Measurements from ENCODE around the gene HSPG2.
"Not testable (repeated sequence)": the region's sequence is repeated elsewhere in the genome, so short reads cannot be mapped to it uniquely, and the experiment has no call there.

The HSPG2 gene

GRCh38 chr1:21839337-21840037, 97.6 kb downstream of the HSPG2 start:
- DNase-seq, result no peak

GRCh38 chr1:21838359-21839157, 98.6 kb downstream of the HSPG2 start:
- DNase-seq, result no peak

- DNase-seq, result no peak
Measured at GRCh38 chr1:21837476-21837875, 99.6 kb downstream of the HSPG2 start.

- DNase-seq, result no peak
Measured at GRCh38 chr1:21836729-21837128, 100.4 kb downstream of the HSPG2 start.

DNA sequence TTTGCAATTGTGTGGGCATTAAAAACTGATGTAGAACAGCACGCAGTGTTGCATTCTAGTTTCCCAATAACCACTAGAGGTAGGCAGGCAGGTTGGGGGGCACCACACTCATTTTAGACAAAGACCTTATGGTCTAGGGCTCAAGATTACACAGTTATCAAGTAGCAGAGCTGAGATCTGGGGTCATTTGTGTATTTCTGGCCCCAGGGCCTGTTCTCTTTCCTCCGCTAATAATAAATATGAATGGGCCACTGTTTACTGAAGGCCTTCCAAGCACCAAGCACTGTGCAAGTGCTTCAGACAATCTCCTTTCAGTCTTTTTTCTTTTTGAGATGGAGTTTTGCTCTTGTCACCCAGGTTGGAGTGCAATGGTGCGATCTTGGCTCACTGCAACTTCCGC, 101.1 kb downstream of the HSPG2 start:
- DNase-seq, result no peak

GRCh38 chr1:21834666-21835065, 102.4 kb downstream of the HSPG2 start:
- no peak for DNase-seq

GRCh38 chr1:21834094-21834493, 103.0 kb downstream of the HSPG2 start:
- no peak for DNase-seq

DNA sequence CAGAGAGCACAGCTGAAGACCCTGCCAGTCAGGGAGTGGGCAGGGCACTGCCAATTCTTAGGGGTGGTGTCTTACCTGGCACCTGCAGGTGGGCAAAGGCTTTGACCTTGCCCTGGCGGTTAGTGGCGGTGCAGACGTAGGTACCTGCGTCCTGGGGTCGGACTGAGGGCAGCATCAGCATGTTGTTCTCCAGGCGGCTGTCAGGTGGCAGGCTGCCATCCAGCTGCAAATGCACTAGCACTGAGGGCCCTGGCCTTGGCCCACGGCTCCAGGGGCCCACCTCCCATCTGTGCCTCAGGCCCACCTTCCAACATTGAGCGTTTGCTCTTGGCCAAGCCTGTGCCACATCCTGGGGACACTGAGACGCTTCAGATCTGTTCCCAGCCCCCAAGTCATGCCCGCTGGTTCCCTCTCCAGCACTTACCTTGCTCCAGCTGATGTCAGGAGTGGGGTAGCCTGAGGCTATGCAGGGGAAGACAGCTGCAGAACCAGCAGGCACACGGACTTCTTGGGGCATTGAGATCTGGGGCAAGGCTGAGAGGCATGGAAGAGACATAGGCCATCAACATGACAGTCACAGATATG, 103.6 kb downstream of the HSPG2 start:
- DNase-seq, result no peak

DNA sequence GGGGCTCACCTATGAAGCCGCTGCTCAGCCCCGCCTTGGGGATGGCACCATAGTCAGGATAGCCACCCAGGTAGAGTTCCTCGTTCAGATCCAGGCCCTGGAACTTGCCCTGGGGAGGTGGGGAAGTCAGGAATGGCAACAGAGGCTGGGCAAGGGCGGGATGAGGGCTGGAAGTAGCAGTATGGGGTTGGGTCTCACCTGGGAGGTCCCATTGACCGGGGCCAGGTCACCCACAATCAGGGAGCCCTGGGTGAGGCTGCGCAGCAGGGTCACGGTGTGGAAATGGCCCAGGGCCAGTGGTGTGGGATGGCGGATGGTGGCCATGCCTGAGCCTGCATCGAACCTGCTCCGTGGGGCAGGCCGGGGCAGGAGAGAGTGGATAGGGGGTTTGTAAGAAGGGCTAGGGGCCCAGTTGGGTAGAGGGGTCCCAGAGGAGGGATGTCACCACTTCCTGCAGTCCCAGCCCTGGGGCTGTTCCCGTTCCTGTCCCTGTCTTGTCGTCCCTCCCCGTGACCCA, 105.6 kb downstream of the HSPG2 start:
- DNase-seq, result no peak

GRCh38 chr1:21830792-21831453, 106.2 kb downstream of the HSPG2 start:
- no peak for DNase-seq

- no peak for DNase-seq
Measured at GRCh38 chr1:21829294-21829693, 107.8 kb downstream of the HSPG2 start.

DNA sequence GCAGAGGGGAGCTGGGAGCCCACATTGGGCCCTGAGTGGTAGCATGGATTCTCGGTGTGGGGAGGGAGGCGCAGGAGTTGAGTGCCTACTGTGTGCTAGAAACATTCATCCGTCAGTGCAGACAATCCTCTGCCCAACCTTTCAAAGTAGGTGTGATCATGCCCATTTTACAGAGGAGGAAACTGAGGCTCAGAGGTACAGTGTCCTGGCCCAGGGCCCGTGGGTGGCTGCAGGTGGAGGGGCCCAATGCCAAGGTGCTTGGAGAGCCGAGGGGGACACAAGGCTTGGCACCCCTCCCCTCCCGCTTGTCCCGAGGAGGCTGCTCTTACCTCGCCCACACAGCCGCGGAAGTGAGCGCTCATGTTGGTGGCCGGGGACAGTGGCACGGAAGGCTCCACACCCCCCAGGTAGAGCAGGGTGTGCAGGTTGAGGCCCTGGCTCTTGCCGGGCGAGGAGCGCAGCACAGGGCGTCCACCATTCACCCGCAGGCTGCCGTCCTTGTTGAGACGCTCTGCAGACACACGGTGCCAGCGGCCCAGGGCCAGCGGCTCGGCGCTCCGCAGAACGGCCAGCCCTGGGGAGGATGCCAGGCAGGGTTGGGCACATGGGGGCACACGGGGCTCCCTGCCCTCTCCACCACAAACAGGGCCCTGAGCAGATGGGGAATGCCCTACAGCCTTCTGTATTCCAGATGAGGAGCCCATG, 108.5 kb downstream of the HSPG2 start:
- DNase-seq, result no peak

DNA sequence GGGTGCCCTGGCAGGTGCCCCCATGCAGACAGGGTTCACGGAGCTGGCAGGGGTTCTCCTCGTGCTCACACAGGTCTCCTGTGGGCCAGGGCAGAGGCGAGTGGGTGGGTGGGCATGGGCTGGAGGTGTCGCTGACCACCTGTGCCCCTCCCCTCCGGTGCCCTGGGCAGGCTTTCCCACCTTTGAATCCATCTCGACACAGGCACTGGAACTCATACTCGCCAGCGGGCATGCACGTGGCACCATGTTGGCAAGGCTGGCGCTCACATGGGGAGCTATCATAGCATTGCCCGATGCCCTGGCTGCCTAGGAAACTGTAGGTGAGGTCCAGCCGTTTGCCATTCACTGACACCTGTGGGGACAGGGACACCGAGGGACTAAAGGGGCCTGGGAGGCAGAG, 109.0 kb downstream of the HSPG2 start:
- DNase-seq, result no peak

GRCh38 chr1:21827141-21827679, 109.9 kb downstream of the HSPG2 start:
- DNase-seq, result no peak

DNA sequence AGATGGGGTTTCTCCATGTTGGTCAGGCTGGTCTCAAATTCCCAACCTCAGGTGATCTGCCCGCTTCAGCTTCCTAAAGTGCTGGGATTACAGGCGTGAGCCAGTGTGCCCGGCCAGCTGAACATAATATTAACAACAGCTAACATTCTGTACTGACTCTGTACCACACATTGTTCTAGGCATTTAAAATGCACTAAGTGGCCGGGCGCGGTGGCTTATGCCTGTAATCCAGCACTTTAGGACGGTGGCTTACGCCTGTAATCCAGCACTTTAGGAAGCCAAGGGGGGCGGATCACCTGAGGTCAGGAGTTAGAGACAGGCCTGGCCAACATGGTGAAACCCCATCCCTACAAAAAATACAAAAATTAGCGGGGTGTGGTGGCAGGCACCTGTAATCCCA, 110.4 kb downstream of the HSPG2 start:
- not testable (repeated sequence) for DNase-seq

GRCh38 chr1:21825393-21825792, 111.7 kb downstream of the HSPG2 start:
- no peak for DNase-seq

GRCh38 chr1:21824926-21825325, 112.2 kb downstream of the HSPG2 start:
- DNase-seq, result no peak

GRCh38 chr1:21823980-21824702, 113.0 kb downstream of the HSPG2 start:
- DNase-seq, result no peak

GRCh38 chr1:21823206-21823979, 113.7 kb downstream of the HSPG2 start:
- DNase-seq, result no peak

GRCh38 chr1:21822349-21822748, 114.8 kb downstream of the HSPG2 start:
- DNase-seq, result no peak
